GM23248 (cell line): ENCODE measurements around the gene SUSD6. TPM values are rescaled to one million over a fixed set of nuclear protein-coding genes. Genes with fewer than 3 reads are reported as not detected.

Experiments
- DNase-seq: peaks from one replicate; pipeline ENCODE4 v3.0.0-alpha.2; 2015
- H2AFZ ChIP-seq: fragments of 200-600 bp; sonication (generic); 2 replicates; pipeline ENCODE4 v1.6.1; 2016; ENCODE audit warnings: antibody characterized with exemption
- H3F3A ChIP-seq: fragments of 200-600 bp; sonication (generic); 2 replicates; pipeline ENCODE4 v1.6.1; 2016; ENCODE audit warnings: mild to moderate bottlenecking, antibody characterized with exemption, mixed run types; ENCODE audit not compliant: insufficient read depth
- H3K27ac ChIP-seq: fragments of 200-600 bp; sonication (generic); 2 replicates; pipeline ENCODE4 v1.5.1; 2016; ENCODE audit warnings: mild to moderate bottlenecking
- H3K27me3 ChIP-seq: fragments of 200-600 bp; sonication (generic); replicated peaks from 2 replicates; pipeline ENCODE4 v1.6.1; 2016; ENCODE audit warnings: mild to moderate bottlenecking; ENCODE audit not compliant: insufficient read depth
- H3K36me3 ChIP-seq: fragments of 200-600 bp; sonication (generic); 2 replicates; pipeline ENCODE4 v1.6.1; 2016; ENCODE audit warnings: low read depth, mild to moderate bottlenecking
- H3K4me1 ChIP-seq: fragments of 200-600 bp; sonication (generic); 2 replicates; pipeline ENCODE4 v1.6.1; 2016; ENCODE audit warnings: mild to moderate bottlenecking; ENCODE audit not compliant: insufficient read depth
- H3K4me2 ChIP-seq: fragments of 200-600 bp; sonication (generic); one replicate; pipeline ENCODE4 v1.6.1; 2016; ENCODE audit warnings: mild to moderate bottlenecking; ENCODE audit not compliant: unreplicated experiment
- H3K4me3 ChIP-seq: fragments of 200-600 bp; sonication (generic); 2 replicates; pipeline ENCODE4 v1.5.1; 2016; ENCODE audit warnings: mild to moderate bottlenecking
- H3K79me2 ChIP-seq: fragments of 200-600 bp; sonication (generic); 2 replicates; pipeline ENCODE4 v1.6.1; 2016; ENCODE audit warnings: mild to moderate bottlenecking; ENCODE audit not compliant: insufficient read depth
- H3K9ac ChIP-seq: fragments of 200-600 bp; sonication (generic); 2 replicates; pipeline ENCODE4 v1.6.1; 2016; ENCODE audit warnings: mild to moderate bottlenecking
- H3K9me2 ChIP-seq: fragments of 200-600 bp; sonication (generic); 2 replicates; pipeline ENCODE4 v1.6.1; 2016; ENCODE audit warnings: mixed run types, mild to moderate bottlenecking, moderate library complexity; ENCODE audit not compliant: insufficient read depth
- H3K9me3 ChIP-seq: fragments of 200-600 bp; sonication (generic); one replicate; pipeline ENCODE4 v1.6.1; 2017; ENCODE audit warnings: low read depth
- H4K20me1 ChIP-seq: fragments of 200-600 bp; sonication (generic); 2 replicates; pipeline ENCODE4 v1.6.0; 2016; ENCODE audit not compliant: insufficient read depth
- EZH2 ChIP-seq: fragments of 200-600 bp; sonication (generic); IDR thresholded peaks from 2 replicates; pipeline ENCODE4 v1.6.1; 2018; ENCODE audit warnings: antibody characterized with exemption, mild to moderate bottlenecking; ENCODE audit not compliant: insufficient read depth, poor library complexity, severe bottlenecking
- EZH2phosphoT487 ChIP-seq: fragments of 200-600 bp; sonication (generic); IDR thresholded peaks from 2 replicates; pipeline ENCODE4 v1.6.1; 2018; ENCODE audit warnings: antibody characterized with exemption, moderate library complexity, mild to moderate bottlenecking, low read depth; ENCODE audit not compliant: insufficient read depth
- WGBS, 2 experiments: methylation state at CpG; one replicate each; pipeline ENCODE4 v1.1.6; 2015 to 2017; ENCODE audit warnings: low lambda C conversion rate in 2 of 2, low coverage in 1 of 2; ENCODE audit errors: missing lambda C conversion rate in 2 of 2; 5-methylcytosine and 5-hydroxymethylcytosine counted together
- in situ Hi-C: fragments of 300-500 bp; cut with MboI; formaldehyde crosslinking; loops from 2 replicates; pipeline ENCODE4 v1.15.0; 2020
- polyA plus RNA-seq: library from polyadenylated mRNA; unstranded; fragments of >200 nt; fragmentation: Nextera tagmentation; extraction: Ambion mirVana; gene quantifications from 2 replicates; pipeline ENCODE4 v1.2.1, GENCODE V29; 2016
- total RNA-seq: library from RNA; depleted of rRNA; stranded (reverse); fragments of >200 nt; shearing (Covaris generic); gene quantifications from 2 replicates; pipeline ENCODE4 v1.2.3, GENCODE V29; 2014

The SUSD6 gene
- total and polyA plus RNA-seq, 2 experiments from 2014 or later, result 12.2 to 24.1 TPM

DNA sequence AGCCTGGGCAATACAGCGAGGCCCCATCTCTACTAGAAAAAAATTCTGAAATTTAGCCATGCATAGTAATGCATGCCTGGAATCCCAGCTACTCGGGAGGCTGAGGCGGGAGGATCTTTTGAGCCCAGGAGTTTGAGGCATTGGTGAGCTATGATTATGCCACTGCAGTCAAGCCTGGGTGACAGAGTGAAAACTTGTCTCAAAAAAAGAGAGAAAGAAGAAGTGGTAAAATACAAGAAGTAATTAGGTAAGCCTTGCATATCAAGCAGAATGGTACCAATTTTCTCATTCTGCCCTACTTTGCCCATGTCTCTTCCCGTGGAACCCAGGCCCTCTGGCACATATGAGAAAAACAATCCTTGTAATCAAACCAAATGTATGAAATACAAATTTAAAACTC lies 70.7 kb downstream of the SUSD6 start:
- TF ChIP-seq EZH2 (no peak), EZH2phosphoT487 (no peak)
- 80 to 84% methylated on average over 4 of the region's 4 CpGs for WGBS, 2 experiments
- 0 out of 2 replicates have a peak, but pooled peaks cover 7% of the 10 kb centered on the region for H4K20me1 ChIP-seq

DNA sequence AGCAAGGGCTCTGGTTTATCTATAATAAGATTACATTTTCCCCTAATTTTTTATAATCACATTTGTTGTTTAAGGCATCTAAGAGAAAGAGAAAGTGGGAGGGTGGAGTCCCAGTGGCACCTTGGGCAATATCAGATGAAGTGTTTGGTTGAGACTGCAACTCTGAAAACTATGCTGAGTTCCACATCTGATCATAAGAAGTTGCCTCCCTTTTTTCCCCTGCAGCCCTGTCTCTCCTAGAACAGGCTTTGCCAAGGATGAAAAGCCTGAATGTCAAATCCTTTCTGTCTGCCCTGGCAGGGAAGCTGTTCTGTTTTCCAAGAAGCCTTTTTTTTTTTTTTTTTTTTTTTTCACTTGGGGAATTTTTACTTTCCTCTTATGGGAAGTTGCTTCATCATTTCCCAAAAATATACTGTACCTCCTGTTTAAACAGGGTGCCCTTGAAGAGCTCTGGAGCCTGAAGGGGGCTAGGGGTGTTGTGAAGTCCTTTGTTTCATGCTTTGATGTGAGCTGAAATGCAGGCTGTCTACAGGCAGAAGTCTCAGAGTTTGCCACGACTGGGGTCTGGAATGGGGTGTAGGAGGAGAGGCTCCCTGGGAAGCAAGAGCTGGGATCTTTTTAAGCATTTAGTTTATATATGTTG lies 71.3 kb downstream of the SUSD6 start:
- DNase-seq, result peak; percentile 54
- TF ChIP-seq EZH2phosphoT487 (no peak), EZH2 (no peak)
- 13 to 19% methylated on average over 1 of the region's 1 CpG for WGBS, 2 experiments
- Histone ChIP-seq H2AFZ (no peak overlapping the region), H4K20me1 (peaks cover 12% of the 10 kb centered on the region; the same call in 1 of the 2 replicates), H3K4me2 (no peak overlapping the region), H3K36me3 (no peaks in the 10 kb centered on the region), H3K4me3 (no peak overlapping the region), H3F3A (no peaks in the 10 kb centered on the region; the same call in 1 of the 2 replicates), H3K27me3 (no peaks in the 10 kb centered on the region), H3K9me2 (no peaks in the 10 kb centered on the region), H3K27ac (no peak overlapping the region), H3K79me2 (peaks cover 95% of the 10 kb centered on the region), H3K4me1 (peaks cover 20% of the 10 kb centered on the region), H3K9ac (no peak overlapping the region), H3K9me3 (no peaks in the 10 kb centered on the region)
- in situ Hi-C loops, result no loop called here

More for the DNA sequence above, 70.7 kb downstream of the SUSD6 start:
- Histone ChIP-seq H3K9ac (no peak overlapping the region), H3K79me2 (peaks cover 95% of the 10 kb centered on the region), H3K9me2 (no peaks in the 10 kb centered on the region), H2AFZ (no peak overlapping the region), H3K9me3 (no peaks in the 10 kb centered on the region), H3K4me1 (peaks cover 20% of the 10 kb centered on the region), H3K4me3 (no peak overlapping the region), H3K27me3 (no peaks in the 10 kb centered on the region), H3K36me3 (no peaks in the 10 kb centered on the region), H3F3A (no peaks in the 10 kb centered on the region; the same call in 1 of the 2 replicates), H3K27ac (no peak overlapping the region), H3K4me2 (no peak overlapping the region)
- in situ Hi-C loops, result no loop called here
- no peak for DNase-seq

DNA sequence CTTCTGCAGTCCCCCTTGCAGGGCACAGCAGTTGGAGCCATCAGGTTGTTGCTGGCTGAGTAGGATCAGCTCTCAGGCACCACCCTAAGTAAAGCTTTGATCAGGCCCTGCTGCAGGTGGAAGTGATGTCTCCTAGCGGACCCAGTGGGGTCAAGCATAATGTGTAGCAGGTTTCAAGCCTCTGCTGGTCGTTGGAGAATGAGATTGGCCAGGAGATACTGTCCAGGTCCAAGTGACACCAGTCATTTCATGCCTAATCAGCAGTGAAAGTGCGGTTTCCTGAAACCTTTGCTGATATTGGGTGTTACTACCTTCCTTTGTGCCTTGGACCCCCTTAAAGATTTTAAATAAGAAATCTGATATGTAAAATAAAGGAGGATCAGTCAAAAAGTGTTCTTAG lies 72.6 kb downstream of the SUSD6 start:
- H3K9me3 ChIP-seq, result no peaks in the 10 kb centered on the region
- H3K9me2 ChIP-seq, result no peaks in the 10 kb centered on the region
- H3K27ac ChIP-seq, result no peak overlapping the region
- no peak overlapping the region for H2AFZ ChIP-seq
- in situ Hi-C loops, result no loop called here
- TF ChIP-seq EZH2 (no peak), EZH2phosphoT487 (no peak)
- H3F3A ChIP-seq, result no peaks in the 10 kb centered on the region; the same call in 1 of the 2 replicates
- peaks cover 96% of the 10 kb centered on the region for H3K79me2 ChIP-seq
- peaks cover 12% of the 10 kb centered on the region; the same call in 1 of the 2 replicates for H4K20me1 ChIP-seq
- no peaks in the 10 kb centered on the region for H3K36me3 ChIP-seq
- H3K4me3 ChIP-seq, result no peak overlapping the region
- DNase-seq, result no peak
- peaks cover 20% of the 10 kb centered on the region for H3K4me1 ChIP-seq
- H3K4me2 ChIP-seq, result no peak overlapping the region
- no peaks in the 10 kb centered on the region for H3K27me3 ChIP-seq
- no peak overlapping the region for H3K9ac ChIP-seq
- 62 to 68% methylated on average over 3 of the region's 3 CpGs for WGBS, 2 experiments

- H3K9me3 ChIP-seq, result no peaks in the 10 kb centered on the region
- WGBS, 2 experiments, result 98% methylated on average over 6 of the region's 6 CpGs
- no peaks in the 10 kb centered on the region for H3K9me2 ChIP-seq
- no peak overlapping the region for H3K4me2 ChIP-seq
- no peaks in the 10 kb centered on the region for H3K27me3 ChIP-seq
- H3K4me1 ChIP-seq, result peaks cover 20% of the 10 kb centered on the region
- TF ChIP-seq EZH2 (no peak), EZH2phosphoT487 (no peak)
- peaks cover 97% of the 10 kb centered on the region for H3K79me2 ChIP-seq
- no peak overlapping the region for H2AFZ ChIP-seq
- H4K20me1 ChIP-seq, result peaks cover 12% of the 10 kb centered on the region; the same call in 1 of the 2 replicates
- in situ Hi-C loops, result no loop called here
- no peak overlapping the region for H3K27ac ChIP-seq
- no peaks in the 10 kb centered on the region for H3K36me3 ChIP-seq
- no peaks in the 10 kb centered on the region; the same call in 1 of the 2 replicates for H3F3A ChIP-seq
- DNase-seq, result no peak
- H3K9ac ChIP-seq, result no peak overlapping the region
- H3K4me3 ChIP-seq, result no peak overlapping the region
These were observed 73.2 kb downstream of the SUSD6 start for GRCh38 chr14:69684461-69685217.
